Measurements from ENCODE around the gene HSPG2. TPM values are rescaled to one million over a fixed set of nuclear protein-coding genes. Genes with fewer than 3 reads are reported as not detected.
A peak's percentile ranks its signal among the peaks of the same experiment; 100 is the strongest.

HSPG2 gene
- total and polyA plus RNA-seq, 4 experiments from 2014 or later, result 1.2 TPM; not detected in 2

GRCh38 chr1:21773585-21773984, 163.5 kb downstream of the HSPG2 start:
- Mint-ChIP-seq H3K9me3 (no peaks in the 10 kb centered on the region), H3K27me3 (no peaks in the 10 kb centered on the region), H3K4me1 (peaks cover 32 to 59% (median 45%) of the 10 kb centered on the region in 4 donors), H3K27ac (peak overlapping the region in 6 of 7 donors; percentile 46 to 91 (median 71)), H3K4me3 (peak overlapping the region in 7 of 8 donors; percentile 50 to 64 (median 61)), H3K36me3 (peaks cover 16 to 20% of the 10 kb centered on the region in 2 donors)
- H3K27me3 ChIP-seq (ENCODE audit: insufficient read depth, low read length), result no peaks in the 10 kb centered on the region
- DNase-seq, result peak in 3 of 5 donors; percentile 22 to 28 (median 24)
- H3K9me3 ChIP-seq (ENCODE audit: control insufficient read depth in 1 of 2, low read length in 2 of 2), result no peaks in the 10 kb centered on the region
- POLR2A ChIA-PET (ENCODE audit: partially characterized antibody), result interaction anchor here (2.7 kb wide), 1 partner anchor 9 kb away, joined by 16 read pairs; the partner anchor contains the start of gene USP48
- intact Hi-C loops (cut with micrococcal nuclease), result no loop called here
- H3K4me1 ChIP-seq (ENCODE audit: insufficient read depth, low read length), result peaks cover 72% of the 10 kb centered on the region
- no peak overlapping the region for H3K4me3 ChIP-seq (ENCODE audit: low read length in 2 of 2)
- CTCF ChIA-PET (ENCODE audit: partially characterized antibody), result interaction anchor here (0.9 kb wide), 1 partner anchor 8 kb away, joined by 3 read pairs; no protein-coding TSS in a partner anchor
- H3K36me3 ChIP-seq (ENCODE audit: insufficient read depth, low read length), result no peaks in the 10 kb centered on the region
- H3K27ac ChIP-seq (ENCODE audit: low read depth, low read length), result no peak overlapping the region

Other genes with a start within 250 kb of the HSPG2 start
- 100 to 1,000 TPM; 110 to 117 TPM for gene USP48, start 154.2 kb downstream of the HSPG2 start, total RNA-seq
- 10 to 100 TPM; 36.1 to 42.4 TPM for gene USP48, start 154.2 kb downstream of the HSPG2 start, polyA plus RNA-seq
- gene LDLRAD2, start 125.0 kb downstream of the HSPG2 start, total RNA-seq, result not detected
- not detected for gene LDLRAD2, start 125.0 kb downstream of the HSPG2 start, polyA plus RNA-seq
- gene CELA3B, start 39.7 kb upstream of the HSPG2 start, total RNA-seq, result not detected
- gene CELA3B, start 39.7 kb upstream of the HSPG2 start, polyA plus RNA-seq, result not detected
- gene CELA3A, start 64.3 kb upstream of the HSPG2 start, total RNA-seq, result not detected
- gene CELA3A, start 64.3 kb upstream of the HSPG2 start, polyA plus RNA-seq, result not detected
- gene CDC42, start 115.4 kb upstream of the HSPG2 start, total RNA-seq, result 100 to 1,000 TPM; 195 to 202 TPM
- gene CDC42, start 115.4 kb upstream of the HSPG2 start, polyA plus RNA-seq, result 100 to 1,000 TPM; 159 to 320 TPM
- not detected for gene WNT4, start 205.8 kb upstream of the HSPG2 start, total RNA-seq
- under 1 TPM in 1 of 2 donors, not detected in 1; 0.10 TPM for gene WNT4, start 205.8 kb upstream of the HSPG2 start, polyA plus RNA-seq

Data from CD4-positive, alpha-beta memory T cell (primary cell).